IMR-90 (cell line): ENCODE results near the gene NFIX. TPM values are rescaled to one million over a fixed set of nuclear protein-coding genes. Genes with fewer than 3 reads are reported as not detected.

Source experiments
- ATAC-seq: fragments of 200-7000 bp; cut with Tn5 transposase; 2 replicates; pipeline ENCODE4 v1.9.1; 2020; ENCODE audit warnings: low read depth, mild to moderate bottlenecking, moderate library complexity
- BruUV-seq: library from RNA; stranded (reverse); fragments of 400-500 nt; replicated peaks from 2 replicates; lab custom pipeline; 2021; lab: Mats Ljungman, UMichigan
- CTCF ChIA-PET: fragments of 300-600 bp; formaldehyde crosslinking; extraction: SDS; loops from one replicate; lab custom pipeline; 2021; ENCODE audit warnings: antibody characterized with exemption; lab: Yijun Ruan, JAX
- POLR2A ChIA-PET: fragments of 300-600 bp; sonication (Branson Sonifier 250); formaldehyde crosslinking; loops from one replicate; lab custom pipeline; 2022; ENCODE audit warnings: antibody characterized with exemption; ENCODE audit not compliant: unreplicated experiment; lab: Charles Lee
- DNase-seq: peaks from one replicate; pipeline ENCODE4 v3.0.0; 2013
- H2AFZ ChIP-seq: replicated peaks from 2 replicates; pipeline ENCODE3; 2013; ENCODE audit warnings: low read length, mild to moderate bottlenecking; ENCODE audit not compliant: poor library complexity
- H2AK5ac ChIP-seq: 2 replicates; pipeline ENCODE4 v1.6.1; 2013; ENCODE audit warnings: low read depth, low read length, inconsistent platforms
- H2AK9ac ChIP-seq: replicated peaks from 2 replicates; pipeline ENCODE3; 2013; ENCODE audit warnings: mild to moderate bottlenecking, low read depth, low read length, moderate library complexity; ENCODE audit not compliant: poor library complexity
- H2BK120ac ChIP-seq: 2 replicates; pipeline ENCODE4 v1.6.1; 2013; ENCODE audit warnings: low read depth, low read length, inconsistent platforms
- H2BK15ac ChIP-seq: 3 replicates; pipeline ENCODE4 v1.6.1; 2013; ENCODE audit warnings: low read depth, low read length, inconsistent platforms
- H2BK20ac ChIP-seq: 2 replicates; pipeline ENCODE4 v1.6.1; 2013; ENCODE audit warnings: low read depth, mild to moderate bottlenecking, inconsistent platforms, low read length, moderate library complexity
- H2BK5ac ChIP-seq: 2 replicates; pipeline ENCODE4 v1.6.1; 2013; ENCODE audit warnings: mild to moderate bottlenecking, low read depth, low read length, inconsistent platforms; ENCODE audit not compliant: poor library complexity, severe bottlenecking
- H3K14ac ChIP-seq: replicated peaks from 2 replicates; pipeline ENCODE4 v1.6.1; 2013; ENCODE audit warnings: low read depth, low read length, inconsistent platforms
- H3K18ac ChIP-seq: 2 replicates; pipeline ENCODE4 v1.6.1; 2013; ENCODE audit warnings: low read depth, low read length, control low read depth
- H3K23ac ChIP-seq: 2 replicates; pipeline ENCODE4 v1.6.1; 2013; ENCODE audit warnings: low read depth, low read length, inconsistent platforms
- H3K27ac ChIP-seq: 2 replicates; pipeline ENCODE4 v1.5.1; 2013; ENCODE audit warnings: mild to moderate bottlenecking, control low read depth, low read length; ENCODE audit not compliant: insufficient read depth
- H3K27me3 ChIP-seq: 2 replicates; pipeline ENCODE4 v1.6.1; 2013; ENCODE audit warnings: low read length; ENCODE audit not compliant: control insufficient read depth, insufficient read depth
- H3K36me3 ChIP-seq: 2 replicates; pipeline ENCODE4 v1.6.1; 2013; ENCODE audit warnings: low read length, mixed read lengths; ENCODE audit not compliant: control insufficient read depth, insufficient read depth
- H3K4ac ChIP-seq: 2 replicates; pipeline ENCODE4 v1.6.1; 2013; ENCODE audit warnings: low read depth, low read length, inconsistent platforms
- H3K4me1 ChIP-seq: 2 replicates; pipeline ENCODE4 v1.6.1; 2013; ENCODE audit warnings: low read length, mixed read lengths; ENCODE audit not compliant: control insufficient read depth, insufficient read depth
- H3K4me2 ChIP-seq: 2 replicates; pipeline ENCODE4 v1.6.1; 2013; ENCODE audit warnings: low read depth, mild to moderate bottlenecking, control low read depth, low read length, moderate library complexity
- H3K4me3 ChIP-seq: 2 replicates; pipeline ENCODE4 v1.5.1; 2013; ENCODE audit warnings: low read depth, mild to moderate bottlenecking, control low read depth, low read length, moderate library complexity; ENCODE audit not compliant: insufficient read depth
- H3K56ac ChIP-seq: 2 replicates; pipeline ENCODE4 v1.6.1; 2013; ENCODE audit warnings: low read length, inconsistent platforms; ENCODE audit not compliant: insufficient read depth; ENCODE audit errors: extremely low read depth
- H3K79me1 ChIP-seq, 2 experiments: 2 replicates each; pipeline ENCODE4 v1.6.1; 2013; ENCODE audit warnings: low read length in 2 of 2, inconsistent platforms in 1 of 2, low read depth in 1 of 2
- H3K9ac ChIP-seq: 2 replicates; pipeline ENCODE4 v1.6.1; 2013; ENCODE audit warnings: low read depth, low read length, control low read depth
- H3K9me1 ChIP-seq: 2 replicates; pipeline ENCODE4 v1.6.1; 2013; ENCODE audit warnings: low read length, inconsistent platforms; ENCODE audit not compliant: insufficient read depth
- H3K9me3 ChIP-seq: 2 replicates; pipeline ENCODE4 v1.6.1; 2013; ENCODE audit warnings: low read length; ENCODE audit not compliant: control insufficient read depth, insufficient read depth
- H4K20me1 ChIP-seq: 2 replicates; pipeline ENCODE4 v1.6.1; 2013; ENCODE audit warnings: low read length, inconsistent platforms; ENCODE audit not compliant: insufficient read depth
- H4K5ac ChIP-seq: 2 replicates; pipeline ENCODE4 v1.6.1; 2013; ENCODE audit warnings: mild to moderate bottlenecking, low read depth, low read length, control low read depth
- H4K8ac ChIP-seq, 2 experiments: 2 replicates each; pipeline ENCODE4 v1.6.1; 2013; ENCODE audit warnings: low read depth in 2 of 2, low read length in 2 of 2, control low read depth in 1 of 2, inconsistent platforms in 1 of 2
- H4K91ac ChIP-seq: 2 replicates; pipeline ENCODE4 v1.6.1; 2013; ENCODE audit warnings: low read depth, low read length, inconsistent platforms; ENCODE audit not compliant: insufficient read depth
- BHLHE40 ChIP-seq: fragments of 150-350 bp; IDR thresholded peaks from 2 replicates; pipeline ENCODE4 v1.6.1; 2016; ENCODE audit warnings: mild to moderate bottlenecking, low read depth, low read length
- CEBPB ChIP-seq: IDR thresholded peaks from 2 replicates; pipeline ENCODE4 v1.6.1; 2012; ENCODE audit warnings: low read depth, low read length, improper control_type of control experiment
- CHD1 ChIP-seq: IDR thresholded peaks from 2 replicates; pipeline ENCODE4 v1.6.1; 2012; ENCODE audit warnings: low read depth, low read length, improper control_type of control experiment
- MAFK ChIP-seq: IDR thresholded peaks from 2 replicates; pipeline ENCODE4 v1.6.1; 2012; ENCODE audit warnings: low read depth, low read length, improper control_type of control experiment
- NFE2L2 ChIP-seq: fragments of 150-350 bp; IDR thresholded peaks from 2 replicates; pipeline ENCODE4 v1.6.1; 2016; ENCODE audit warnings: low read depth, mild to moderate bottlenecking, low read length
- POLR2A ChIP-seq: IDR thresholded peaks from 2 replicates; pipeline ENCODE4 v1.6.1; 2012; ENCODE audit warnings: mild to moderate bottlenecking, low read depth, low read length
- RAD21 ChIP-seq: IDR thresholded peaks from 2 replicates; pipeline ENCODE4 v1.6.1; 2012; ENCODE audit warnings: low read length, improper control_type of control experiment
- RCOR1 ChIP-seq: IDR thresholded peaks from 2 replicates; pipeline ENCODE4 v1.6.1; 2012; ENCODE audit warnings: mild to moderate bottlenecking, low read length, improper control_type of control experiment; ENCODE audit not compliant: insufficient replicate concordance
- RFX5 ChIP-seq: IDR thresholded peaks from 2 replicates; pipeline ENCODE4 v1.8.0; 2012; ENCODE audit warnings: low read depth, mild to moderate bottlenecking, low read length, moderate library complexity
- SMC3 ChIP-seq: fragments of 150-350 bp; IDR thresholded peaks from 2 replicates; pipeline ENCODE4 v1.6.1; 2016; ENCODE audit warnings: low read depth, mild to moderate bottlenecking, antibody characterized with exemption, low read length, moderate library complexity
- WGBS, 2 experiments: methylation state at CpG; one replicate each; pipeline versions ENCODE4 v1.1.5 to v1.1.7; 2013; ENCODE audit warnings: missing lambda C conversion rate in 2 of 2; ENCODE audit not compliant: insufficient read length in 1 of 2; ENCODE audit errors: extremely low coverage in 2 of 2; 5-methylcytosine and 5-hydroxymethylcytosine counted together
- dilution Hi-C: fragments of 300-500 bp; cut with HindIII; formaldehyde crosslinking; loops from one replicate; pipeline ENCODE4 v1.14.3; 2018; ENCODE audit warnings: low sequenced_read_pairs; ENCODE audit not compliant: unreplicated experiment
- in situ Hi-C: fragments of 300-500 bp; cut with MboI; formaldehyde crosslinking; loops from 3 replicates; pipeline ENCODE4 v1.14.3; 2019; ENCODE audit warnings: low sequenced_read_pairs, inconsistent platforms, mixed read lengths
- intact Hi-C: fragments of 100-400 bp; cut with micrococcal nuclease; formaldehyde crosslinking; loops from 2 replicates; pipeline ENCODE4 v1.10.0; 2022
- polyA plus RNA-seq, 3 experiments: library from polyadenylated mRNA; depleted of rRNA; stranded (reverse); fragments of >200 nt; gene quantifications; 2 replicates each; pipeline ENCODE4 v1.2.3, GENCODE V29; 2012; ENCODE audit warnings: low replicate concordance in 1 of 3
- total RNA-seq: library from RNA; depleted of rRNA; stranded (reverse); fragments of >200 nt; gene quantifications from 2 replicates; pipeline ENCODE4 v1.2.3, GENCODE V29; 2012
- TF ChIP-seq, protein P1 (sequence below): conservative IDR thresholded peaks from 2 replicates; pipeline ENCODE4 v1.5.1; 2012; ENCODE audit warnings: mild to moderate bottlenecking, low read depth, low read length, improper control_type of control experiment
- TF ChIP-seq, protein P2 (sequence below): fragments of 150-350 bp; IDR thresholded peaks from 2 replicates; pipeline ENCODE4 v1.6.1; 2017; ENCODE audit warnings: mild to moderate bottlenecking, antibody characterized with exemption, low read length, low read depth

The NFIX gene
- total and polyA plus RNA-seq, 2 of the 4 experiments (the other 2 are of a cell fraction) = 10.2 to 47.7 TPM

DNA sequence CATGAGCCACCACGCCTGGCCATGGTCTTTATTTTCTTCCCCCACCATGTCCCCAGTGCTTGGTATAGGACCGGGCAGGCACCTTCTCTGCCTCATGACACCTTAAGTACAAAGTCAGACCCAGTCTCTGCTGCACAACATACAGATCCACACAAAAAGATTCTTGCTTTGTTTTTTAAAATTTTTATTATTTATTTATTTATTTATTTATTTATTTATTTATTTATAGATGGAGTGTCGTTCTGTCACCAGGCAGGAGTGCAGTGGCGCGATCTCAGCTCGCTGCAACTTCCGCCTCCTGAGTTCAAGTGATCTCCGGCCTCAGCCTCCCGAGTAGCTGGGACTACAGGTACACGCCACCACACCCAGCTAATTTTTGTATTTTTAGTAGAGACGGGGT, 2.5 kb upstream of the NFIX start:
- Histone ChIP-seq H4K20me1 (peaks cover 12% of the 10 kb centered on the region), H2AFZ (no peak overlapping the region), H3K56ac (no peak overlapping the region), H2BK20ac (no peak overlapping the region), H3K4ac (no peak overlapping the region), H4K91ac (no peak overlapping the region), H2BK120ac (no peak overlapping the region), H4K5ac (no peak overlapping the region), H3K9me1 (peaks cover 10% of the 10 kb centered on the region; the same call in 1 of the 2 replicates), H3K14ac (no peak overlapping the region), H3K9ac (no peak overlapping the region), H3K4me2 (no peak overlapping the region), H4K8ac (no peak overlapping the region), H2AK5ac (no peak overlapping the region), H2AK9ac (no peak overlapping the region), H3K4me1 (peaks cover 12% of the 10 kb centered on the region), H3K27me3 (no peaks in the 10 kb centered on the region), H2BK5ac (no peak overlapping the region), H3K36me3 (no peaks in the 10 kb centered on the region), H3K27ac (no peak overlapping the region), H3K9me3 (no peaks in the 10 kb centered on the region), H3K4me3 (no peak overlapping the region), H2BK15ac (no peak overlapping the region), H3K79me1 (peaks cover 8 to 22% of the 10 kb centered on the region in 2 experiments; a peak in 3 of 4 replicates), H3K23ac (no peak overlapping the region), H3K18ac (no peak overlapping the region)
- DNase-seq (no peak), ATAC-seq (no peak)
- TF ChIP-seq POLR2A (no peak), CHD1 (no peak), RFX5 (no peak), MAFK (no peak), BHLHE40 (no peak), CEBPB (no peak), RCOR1 (no peak), RAD21 (no peak), NFE2L2 (no peak), SMC3 (no peak)
- TF ChIP-seq, protein P1, sequence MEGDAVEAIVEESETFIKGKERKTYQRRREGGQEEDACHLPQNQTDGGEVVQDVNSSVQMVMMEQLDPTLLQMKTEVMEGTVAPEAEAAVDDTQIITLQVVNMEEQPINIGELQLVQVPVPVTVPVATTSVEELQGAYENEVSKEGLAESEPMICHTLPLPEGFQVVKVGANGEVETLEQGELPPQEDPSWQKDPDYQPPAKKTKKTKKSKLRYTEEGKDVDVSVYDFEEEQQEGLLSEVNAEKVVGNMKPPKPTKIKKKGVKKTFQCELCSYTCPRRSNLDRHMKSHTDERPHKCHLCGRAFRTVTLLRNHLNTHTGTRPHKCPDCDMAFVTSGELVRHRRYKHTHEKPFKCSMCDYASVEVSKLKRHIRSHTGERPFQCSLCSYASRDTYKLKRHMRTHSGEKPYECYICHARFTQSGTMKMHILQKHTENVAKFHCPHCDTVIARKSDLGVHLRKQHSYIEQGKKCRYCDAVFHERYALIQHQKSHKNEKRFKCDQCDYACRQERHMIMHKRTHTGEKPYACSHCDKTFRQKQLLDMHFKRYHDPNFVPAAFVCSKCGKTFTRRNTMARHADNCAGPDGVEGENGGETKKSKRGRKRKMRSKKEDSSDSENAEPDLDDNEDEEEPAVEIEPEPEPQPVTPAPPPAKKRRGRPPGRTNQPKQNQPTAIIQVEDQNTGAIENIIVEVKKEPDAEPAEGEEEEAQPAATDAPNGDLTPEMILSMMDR = no peak
- TF ChIP-seq, protein P2, sequence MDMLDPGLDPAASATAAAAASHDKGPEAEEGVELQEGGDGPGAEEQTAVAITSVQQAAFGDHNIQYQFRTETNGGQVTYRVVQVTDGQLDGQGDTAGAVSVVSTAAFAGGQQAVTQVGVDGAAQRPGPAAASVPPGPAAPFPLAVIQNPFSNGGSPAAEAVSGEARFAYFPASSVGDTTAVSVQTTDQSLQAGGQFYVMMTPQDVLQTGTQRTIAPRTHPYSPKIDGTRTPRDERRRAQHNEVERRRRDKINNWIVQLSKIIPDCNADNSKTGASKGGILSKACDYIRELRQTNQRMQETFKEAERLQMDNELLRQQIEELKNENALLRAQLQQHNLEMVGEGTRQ = no peak
- whole genome bisulfite sequencing, 2 experiments = no CpG with 5 or more reads among the region's 11 CpGs
- ChIA-PET CTCF (interaction anchor here (3.3 kb wide), 1 partner anchor 69 kb away, joined by 10 read pairs; no protein-coding TSS in a partner anchor), POLR2A (no interaction called here)
- dilution Hi-C loops = no loop called here
- no TSS peak for BruUV-seq
- intact Hi-C loops = no loop called here
- in situ Hi-C loops = loop anchor here (25.0 kb wide), 1 partner anchor 745 kb away; a partner anchor contains a TSS
